ENCODE measurements around the gene MTA1. TPM values are rescaled to one million over a fixed set of nuclear protein-coding genes. Genes with fewer than 3 reads are reported as not detected.

Gene MTA1
- total RNA-seq, 1 donor from 2014 or later: 119 TPM

- no peak for TF ChIP-seq CTCF (IDR thresholded peaks at IDR 0.05)
- ChIA-PET POLR2A (no interaction called here), CTCF (no interaction called here)
- no peak for ATAC-seq (ENCODE audit: low read depth)
- H3K4me3 Mint-ChIP-seq: no peak overlapping the region
- no peaks in the 10 kb centered on the region for H3K4me1 Mint-ChIP-seq
- no peaks in the 10 kb centered on the region for H3K36me3 Mint-ChIP-seq (ENCODE audit: low read depth)
- DNase-seq: no peak
- no peaks in the 10 kb centered on the region for H3K9me3 Mint-ChIP-seq
- intact Hi-C loops (cut with micrococcal nuclease): no loop called here
- H3K27ac Mint-ChIP-seq: no peak overlapping the region
- H3K27me3 Mint-ChIP-seq: no peaks in the 10 kb centered on the region
Measured at GRCh38 chr14:105496831-105497591, 77.4 kb downstream of the MTA1 start.

GRCh38 chr14:105497671-105498429 is 78.2 kb downstream of the MTA1 start:
- DNase-seq (no peak), ATAC-seq (ENCODE audit: low read depth) (no peak)
- Mint-ChIP-seq H3K27me3 (no peaks in the 10 kb centered on the region), H3K4me1 (no peaks in the 10 kb centered on the region), H3K4me3 (no peak overlapping the region), H3K36me3 (ENCODE audit: low read depth) (no peaks in the 10 kb centered on the region), H3K27ac (no peak overlapping the region), H3K9me3 (no peaks in the 10 kb centered on the region)
- POLR2A ChIA-PET: no interaction called here
- intact Hi-C loops (cut with micrococcal nuclease): no loop called here
- CTCF ChIA-PET: no interaction called here
- TF ChIP-seq CTCF (IDR thresholded peaks at IDR 0.05): no peak

GRCh38 chr14:105498430-105499255 is 79.0 kb downstream of the MTA1 start:
- DNase-seq: no peak
- ChIA-PET CTCF (no interaction called here), POLR2A (no interaction called here)
- Mint-ChIP-seq H3K27me3 (peaks cover 3% of the 10 kb centered on the region), H3K36me3 (ENCODE audit: low read depth) (no peaks in the 10 kb centered on the region), H3K4me3 (no peak overlapping the region), H3K4me1 (no peaks in the 10 kb centered on the region), H3K9me3 (no peaks in the 10 kb centered on the region), H3K27ac (no peak overlapping the region)
- no peak for ATAC-seq (ENCODE audit: low read depth)
- TF ChIP-seq CTCF (IDR thresholded peaks at IDR 0.05): no peak
- intact Hi-C loops (cut with micrococcal nuclease): no loop called here

GRCh38 chr14:105499256-105500035 is 79.8 kb downstream of the MTA1 start:
- Mint-ChIP-seq H3K4me1 (no peaks in the 10 kb centered on the region), H3K4me3 (no peak overlapping the region), H3K9me3 (no peaks in the 10 kb centered on the region), H3K27ac (no peak overlapping the region), H3K27me3 (peaks cover 4% of the 10 kb centered on the region), H3K36me3 (ENCODE audit: low read depth) (no peaks in the 10 kb centered on the region)
- no peak for TF ChIP-seq CTCF (IDR thresholded peaks at IDR 0.05)
- DNase-seq: no peak
- intact Hi-C loops (cut with micrococcal nuclease): no loop called here
- ChIA-PET CTCF (no interaction called here), POLR2A (no interaction called here)
- ATAC-seq (ENCODE audit: low read depth): no peak
